HepG2 (cell line): Measurements from ENCODE around the gene ZNF3. TPM values are rescaled to one million over a fixed set of nuclear protein-coding genes. Genes with fewer than 3 reads are reported as not detected.

Experiments
- ARNT2 ChIP-seq: sonication (generic); formaldehyde crosslinking; IDR thresholded peaks from 2 replicates; pipeline ENCODE4 v1.8.0; 2022; ENCODE audit warnings: mild to moderate bottlenecking, low read depth, missing genetic modification reagents, moderate library complexity
- BORCS8-MEF2B ChIP-seq: sonication (generic); formaldehyde crosslinking; IDR thresholded peaks from 2 replicates; pipeline ENCODE4 v1.8.0; 2022; ENCODE audit warnings: mild to moderate bottlenecking, missing genetic modification reagents
- CEBPB ChIP-seq: IDR thresholded peaks from 2 replicates; pipeline ENCODE4 v1.6.1; 2011; ENCODE audit warnings: low read depth, low read length, improper control_type of control experiment, borderline replicate concordance
- CREB3 ChIP-seq: sonication (generic); formaldehyde crosslinking; IDR thresholded peaks from 2 replicates; pipeline ENCODE4 v1.5.0; 2020; ENCODE audit warnings: missing genetic modification reagents
- CREM ChIP-seq, 2 experiments: sonication (generic) in 1 of 2; formaldehyde crosslinking in 1 of 2; IDR thresholded peaks; 2 replicates each; pipeline versions ENCODE4 v1.4.0 to v1.6.1; 2016 to 2020; ENCODE audit warnings: antibody characterized with exemption in 1 of 2, mild to moderate bottlenecking in 1 of 2, missing genetic modification reagents in 1 of 2
- FOXA3 ChIP-seq: IDR thresholded peaks from 2 replicates; pipeline ENCODE4 v1.6.1; 2016; ENCODE audit warnings: missing genetic modification reagents, missing compliant biosample characterization
- FOXK1 ChIP-seq: sonication (generic); formaldehyde crosslinking; IDR thresholded peaks from 2 replicates; pipeline ENCODE4 v1.4.0; 2020; ENCODE audit warnings: low read depth, missing genetic modification reagents, borderline replicate concordance
- MATR3 ChIP-seq: sonication (generic); formaldehyde crosslinking; IDR thresholded peaks from 2 replicates; pipeline ENCODE4 v1.4.0; 2020; ENCODE audit warnings: missing genetic modification reagents
- NR3C1 ChIP-seq: sonication (generic); formaldehyde crosslinking; IDR thresholded peaks from 2 replicates; pipeline ENCODE4 v1.4.0; 2020; ENCODE audit warnings: missing genetic modification reagents
- POLR2AphosphoS5 ChIP-seq: IDR thresholded peaks from 2 replicates; pipeline ENCODE4 v1.6.1; 2012; ENCODE audit warnings: low read depth, low read length
- TCF12 ChIP-seq, 2 experiments: fragments of 450-650 bp in 1 of 2; sonication (generic) in 1 of 2; formaldehyde crosslinking in 1 of 2; IDR thresholded peaks; 2 replicates each; pipeline versions ENCODE4 v1.6.1 to v1.8.0; 2017 to 2022; ENCODE audit warnings: antibody characterized with exemption in 1 of 2, mild to moderate bottlenecking in 1 of 2, missing genetic modification reagents in 1 of 2, moderate library complexity in 1 of 2
- TRIM24 ChIP-seq: sonication (generic); formaldehyde crosslinking; IDR thresholded peaks from 2 replicates; pipeline ENCODE4 v1.8.0; 2022; ENCODE audit warnings: mild to moderate bottlenecking, missing genetic modification reagents
- USF2 ChIP-seq, 2 experiments: sonication (generic) in 1 of 2; formaldehyde crosslinking in 1 of 2; IDR thresholded peaks; 2 replicates each; pipeline versions ENCODE4 v1.5.1 to v1.6.1; 2011 to 2020; ENCODE audit warnings: borderline replicate concordance in 1 of 2, low read depth in 1 of 2, low read length in 1 of 2, mild to moderate bottlenecking in 1 of 2, missing genetic modification reagents in 1 of 2, moderate library complexity in 1 of 2
- YEATS2 ChIP-seq: sonication (generic); formaldehyde crosslinking; IDR thresholded peaks from 2 replicates; pipeline ENCODE4 v1.4.0; 2020; ENCODE audit warnings: missing genetic modification reagents, borderline replicate concordance
- ZBTB26 ChIP-seq: IDR thresholded peaks from 2 replicates; pipeline ENCODE4 v1.6.1; 2016; ENCODE audit warnings: missing compliant biosample characterization, missing genetic modification reagents, borderline replicate concordance
- ZNF12 ChIP-seq: sonication (generic); formaldehyde crosslinking; IDR thresholded peaks from 2 replicates; pipeline ENCODE4 v1.5.0; 2020; ENCODE audit warnings: missing genetic modification reagents
- ZNF33B ChIP-seq: sonication (generic); formaldehyde crosslinking; IDR thresholded peaks from 2 replicates; pipeline ENCODE4 v1.5.1; 2020; ENCODE audit warnings: mild to moderate bottlenecking, missing genetic modification reagents
- ZNF34 ChIP-seq: sonication (generic); formaldehyde crosslinking; IDR thresholded peaks from 2 replicates; pipeline ENCODE4 v1.4.0; 2020; ENCODE audit warnings: mild to moderate bottlenecking, missing genetic modification reagents, borderline replicate concordance
- ZNF644 ChIP-seq: IDR thresholded peaks from 2 replicates; pipeline ENCODE4 v1.6.1; 2016; ENCODE audit warnings: low read depth
- ZNF678 ChIP-seq: sonication (generic); formaldehyde crosslinking; IDR thresholded peaks from 2 replicates; pipeline ENCODE4 v1.4.0; 2020; ENCODE audit warnings: mild to moderate bottlenecking, missing genetic modification reagents
- ZNF7 ChIP-seq: IDR thresholded peaks from 2 replicates; pipeline ENCODE4 v1.6.1; 2016; ENCODE audit warnings: missing biosample characterization, missing genetic modification reagents
- ZNF772 ChIP-seq: sonication (generic); formaldehyde crosslinking; IDR thresholded peaks from 2 replicates; pipeline ENCODE4 v1.5.0; 2020; ENCODE audit warnings: mild to moderate bottlenecking, missing genetic modification reagents
- ZSCAN5A ChIP-seq: sonication (generic); formaldehyde crosslinking; IDR thresholded peaks from 2 replicates; pipeline ENCODE4 v1.8.0; 2022; ENCODE audit warnings: mild to moderate bottlenecking, missing genetic modification reagents, borderline replicate concordance
- polyA plus RNA-seq, 8 experiments: library from polyadenylated mRNA; depleted of rRNA in 3 of 8; stranded (reverse) in 7 of 8; unstranded in 1 of 8; fragments of >200 nt; fragmentation: Illumina TruSeq in 4 of 8; extraction: Trizol in 4 of 8; gene quantifications; 2 replicates each; pipeline versions ENCODE4 v1.2.1 to v1.2.3, GENCODE V29; 2011 to 2016; ENCODE audit warnings: low read depth in 4 of 8, missing spikeins in 1 of 8, mixed read lengths in 1 of 8; ENCODE audit not compliant: insufficient read depth in 1 of 8
- total RNA-seq, 5 experiments: library from RNA; depleted of rRNA; stranded (reverse); fragments of >200 nt; fragmentation: Illumina TruSeq; extraction: Trizol; gene quantifications; 2 replicates each; pipeline ENCODE4 v1.2.3, GENCODE V29; 2016; ENCODE audit warnings: low read depth in 1 of 5

The ZNF3 gene
- total and polyA plus RNA-seq, 2 of the 13 experiments (the other 11 are each of a cell fraction or from before 2014, with no cell fraction given): 33.7 to 56.9 TPM

- TF ChIP-seq ZBTB26 (CRISPR knock-in tag): 0 out of 2 replicates have a peak, but pooled peaks have one; percentile 59
- TF ChIP-seq ARNT2 (CRISPR knock-in tag): peak; percentile 95
- peak; percentile 54 for TF ChIP-seq FOXA3 (CRISPR knock-in tag)
- TF ChIP-seq ZSCAN5A: peak; percentile 42; the same call in 1 of the 2 replicates
- no peak for TF ChIP-seq NR3C1 (CRISPR knock-in tag)
- peak; percentile 96; the same call in 1 of the 2 replicates for TF ChIP-seq ZNF34
- no peak for TF ChIP-seq ZNF7 (CRISPR knock-in tag)
- TF ChIP-seq TRIM24 (CRISPR knock-in tag): no peak
- TF ChIP-seq MATR3: no peak
- TF ChIP-seq YEATS2 (CRISPR knock-in tag): peak; percentile 89
- peak; percentile 79 for TF ChIP-seq POLR2AphosphoS5
- peak; percentile 97 for TF ChIP-seq BORCS8-MEF2B (CRISPR knock-in tag)
- no peak for TF ChIP-seq USF2 (IDR thresholded peaks at IDR 0.05; ENCODE audit: low read depth, low read length)
- peak; percentile 8; the same call in 1 of the 2 replicates for TF ChIP-seq USF2 (CRISPR knock-in tag; IDR thresholded peaks at IDR 0.05; ENCODE audit: borderline replicate concordance)
- TF ChIP-seq ZNF644 (CRISPR knock-in tag): no peak
- TF ChIP-seq ZNF678 (CRISPR knock-in tag): peak; percentile 96; the same call in 1 of the 2 replicates
- peak; percentile 74; the same call in 1 of the 2 replicates for TF ChIP-seq ZNF12 (CRISPR knock-in tag)
- peak; percentile 89; the same call in 1 of the 2 replicates for TF ChIP-seq ZNF772 (CRISPR knock-in tag)
- no peak for TF ChIP-seq TCF12 (IDR thresholded peaks at IDR 0.05)
- TF ChIP-seq TCF12 (CRISPR knock-in tag; IDR thresholded peaks at IDR 0.05): peak; percentile 84
- peak; percentile 95 for TF ChIP-seq CREB3 (CRISPR knock-in tag)
- TF ChIP-seq CEBPB: no peak
- TF ChIP-seq FOXK1 (CRISPR knock-in tag): peak; percentile 75; the same call in 1 of the 2 replicates
- TF ChIP-seq ZNF33B (CRISPR knock-in tag): peak; percentile 99; the same call in 1 of the 2 replicates
- TF ChIP-seq CREM (IDR thresholded peaks at IDR 0.05): no peak
- no peak for TF ChIP-seq CREM (CRISPR knock-in tag; IDR thresholded peaks at IDR 0.05)
These were observed 7.3 kb upstream of the ZNF3 start, which contains the start of gene COPS6 (continued) for GRCh38 chr7:100088621-100089457.
